Stimulated activated naive CD8-positive, alpha-beta T cell treated with anti-CD3 and anti-CD28 coated beads, Interleukin-15, Interleukin-2, amounts not matched to agents 100 ng/mL and 50 ng/mL, for 24 hours (primary cell): Measurements from ENCODE around the gene WNT9B.
"Not testable (repeated sequence)": the region's sequence is repeated elsewhere in the genome, so short reads cannot be mapped to it uniquely, and the experiment has no call there.

Experiments
- H3K27ac Mint-ChIP-seq: one replicate; pipeline ENCODE4 v1.8.0; 2021; ENCODE audit warnings: mild to moderate bottlenecking, mixed read lengths
- H3K27me3 Mint-ChIP-seq: one replicate; pipeline ENCODE4 v1.8.0; 2021; ENCODE audit warnings: mixed read lengths
- H3K36me3 Mint-ChIP-seq: one replicate; pipeline ENCODE4 v1.8.0; 2021; ENCODE audit warnings: low read depth, mixed read lengths
- H3K4me1 Mint-ChIP-seq: one replicate; pipeline ENCODE4 v1.8.0; 2021; ENCODE audit warnings: low read depth, mixed read lengths
- H3K4me3 Mint-ChIP-seq: one replicate; pipeline ENCODE4 v1.8.0; 2021; ENCODE audit warnings: mild to moderate bottlenecking, mixed read lengths
- H3K9me3 Mint-ChIP-seq: one replicate; pipeline ENCODE4 v1.8.0; 2021; ENCODE audit warnings: mixed read lengths

The WNT9B gene

DNA sequence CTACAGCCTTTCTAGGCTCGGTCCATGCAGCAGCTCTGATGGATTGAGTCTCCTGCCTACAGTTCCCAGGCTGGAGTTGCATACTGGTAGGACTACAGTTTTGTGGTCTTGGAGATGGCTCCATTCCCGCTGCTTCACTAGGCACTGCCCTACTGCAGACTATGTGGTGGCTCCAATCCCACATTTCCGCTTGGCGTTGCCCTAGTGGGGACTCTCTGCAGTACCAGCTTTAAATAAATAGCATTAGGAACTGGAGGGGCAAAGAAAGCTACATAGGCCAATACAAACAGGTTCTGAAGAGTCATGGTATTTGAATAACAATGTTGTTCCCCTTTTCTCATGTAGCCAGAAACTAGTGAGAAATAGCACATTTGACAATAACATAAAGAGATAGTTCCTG is 66.1 kb downstream of the WNT9B start:
- Mint-ChIP-seq H3K4me1 (peaks cover 5% of the 10 kb centered on the region), H3K27ac (no peak overlapping the region), H3K27me3 (no peaks in the 10 kb centered on the region), H3K4me3 (no peak overlapping the region), H3K36me3 (peaks cover 12% of the 10 kb centered on the region), H3K9me3 (no peaks in the 10 kb centered on the region)

DNA sequence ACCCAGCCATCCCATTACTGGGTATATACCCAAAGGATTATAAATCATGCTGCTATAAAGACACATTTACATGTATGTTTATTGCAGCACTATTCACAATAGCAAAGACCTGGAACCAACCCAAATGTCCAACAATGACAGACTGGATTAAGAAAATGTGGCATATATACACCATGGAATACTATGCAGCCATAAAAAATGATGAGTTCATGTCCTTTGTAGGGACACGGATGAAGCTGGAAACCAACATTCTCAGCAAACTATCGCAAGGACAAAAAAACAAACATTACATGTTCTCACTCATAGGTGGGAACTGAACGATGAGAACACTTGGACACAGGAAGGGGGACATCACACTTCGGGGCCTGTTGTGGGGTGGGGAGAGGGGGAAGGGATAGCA is 70.6 kb downstream of the WNT9B start:
- H3K9me3 Mint-ChIP-seq = not testable (repeated sequence)

DNA sequence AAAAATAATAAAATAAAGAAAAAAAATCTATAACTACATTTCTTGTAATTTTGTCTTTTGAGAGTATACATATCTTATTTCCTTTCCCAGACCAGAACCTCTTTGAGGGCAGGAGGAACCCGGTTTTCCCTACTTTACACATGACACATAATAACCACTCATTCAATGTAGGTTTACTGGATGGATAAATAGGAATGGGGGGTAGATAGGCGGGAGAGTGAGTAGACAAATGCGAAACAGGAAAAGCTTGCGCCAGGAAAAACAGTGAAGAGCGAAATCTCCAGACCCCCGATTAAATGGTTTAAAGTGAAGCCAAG is 71.1 kb downstream of the WNT9B start:
- Mint-ChIP-seq H3K27ac (peak overlapping the region; percentile 100), H3K9me3 (no peaks in the 10 kb centered on the region), H3K4me1 (peaks cover 42% of the 10 kb centered on the region), H3K27me3 (no peaks in the 10 kb centered on the region), H3K4me3 (peak overlapping the region; percentile 92), H3K36me3 (peaks cover 21% of the 10 kb centered on the region)

More for the DNA sequence above, 70.6 kb downstream of the WNT9B start:
- H3K27me3 Mint-ChIP-seq = not testable (repeated sequence)
- H3K4me3 Mint-ChIP-seq = peak overlapping the region; percentile 92
- peaks cover 20% of the 10 kb centered on the region for H3K36me3 Mint-ChIP-seq
- peak overlapping the region; percentile 66 for H3K27ac Mint-ChIP-seq
- peaks cover 37% of the 10 kb centered on the region for H3K4me1 Mint-ChIP-seq

DNA sequence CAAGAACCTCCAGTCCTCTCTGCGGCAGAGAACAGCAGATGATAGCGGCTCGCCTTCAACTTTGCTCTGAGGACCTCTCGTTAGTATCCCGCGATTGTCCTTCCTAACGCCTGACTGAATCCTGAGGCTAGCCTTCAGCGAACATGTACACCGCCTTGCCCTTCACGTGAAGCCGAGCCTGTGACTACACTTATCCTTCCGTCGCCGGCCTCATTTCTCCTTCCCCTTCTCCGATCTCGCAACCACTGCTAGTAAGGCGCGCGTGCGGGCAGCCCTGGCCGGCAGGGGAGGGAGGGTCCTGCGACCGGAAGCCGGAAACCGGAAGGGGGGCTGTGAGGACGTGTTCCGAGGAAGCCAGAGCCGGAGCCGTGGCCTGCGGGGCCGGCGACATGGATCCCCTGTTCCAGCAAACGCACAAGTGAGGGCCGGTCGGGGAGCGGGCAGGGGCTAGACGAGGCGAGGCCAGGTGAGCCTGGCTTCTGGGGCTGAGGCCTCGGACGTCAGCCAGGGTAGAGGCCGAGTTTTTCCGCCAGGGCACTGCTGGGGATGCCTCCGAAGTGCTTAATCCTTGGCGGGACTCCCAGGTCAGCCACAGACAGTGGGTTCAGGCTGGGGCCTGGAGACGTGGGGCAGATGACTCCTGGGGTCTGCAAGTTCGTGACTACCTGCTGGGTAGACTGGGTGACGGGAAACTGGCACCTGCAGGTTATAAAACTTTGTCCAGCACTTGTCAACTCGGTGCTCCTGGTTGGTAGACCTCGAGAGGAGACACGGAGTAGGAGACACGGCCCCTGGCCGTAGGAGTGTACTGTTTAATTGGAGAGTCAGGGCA is 71.6 kb downstream of the WNT9B start, which contains the start of gene GOSR2:
GOSR2 (plus strand) TSS at position 357 of the 832 bp plus-strand sequence; CDS start at position 390, 33 bp downstream.
- H3K27me3 Mint-ChIP-seq = no peaks in the 10 kb centered on the region
- H3K4me3 Mint-ChIP-seq = peak within 1 kb of the TSS; percentile 92
- H3K36me3 Mint-ChIP-seq = peaks cover 21% of the 10 kb centered on the region
- peaks cover 47% of the 10 kb centered on the region for H3K4me1 Mint-ChIP-seq
- no peaks in the 10 kb centered on the region for H3K9me3 Mint-ChIP-seq
- peak within 1 kb of the TSS; percentile 100 for H3K27ac Mint-ChIP-seq

DNA sequence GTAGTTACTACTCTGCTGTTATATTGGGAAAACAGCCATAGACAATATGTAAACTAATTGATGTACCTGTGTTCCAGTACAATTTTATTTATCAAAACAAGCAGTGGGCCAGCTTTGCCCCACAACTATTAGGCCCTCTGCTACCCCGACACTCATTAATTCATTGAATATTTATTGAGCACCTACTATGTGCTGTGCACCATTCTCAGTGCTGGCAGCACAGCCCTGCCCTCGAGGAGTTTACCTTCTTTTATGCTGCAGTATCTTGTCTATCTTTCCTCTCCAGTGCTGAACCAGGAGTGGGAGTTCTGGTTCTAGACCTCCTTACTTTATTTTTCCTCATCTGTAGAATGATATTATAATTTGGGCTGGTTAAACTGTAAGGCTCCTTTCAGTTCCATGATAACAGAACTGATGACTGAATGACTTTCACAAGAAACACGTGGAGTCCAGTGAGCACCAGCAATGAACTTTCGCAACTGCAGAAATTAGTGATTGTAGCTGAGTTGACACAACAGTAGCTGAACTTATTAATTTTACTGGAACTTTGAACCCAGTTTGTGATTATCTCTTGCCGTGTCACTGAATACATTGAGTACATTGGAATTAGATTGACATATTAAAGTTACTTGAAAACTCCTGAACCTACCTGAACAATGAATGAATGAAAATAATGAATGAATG is 73.9 kb downstream of the WNT9B start:
- H3K9me3 Mint-ChIP-seq = no peaks in the 10 kb centered on the region
- H3K27ac Mint-ChIP-seq = peak overlapping the region; percentile 52
- peaks cover 30% of the 10 kb centered on the region for H3K36me3 Mint-ChIP-seq
- peak overlapping the region; percentile 92 for H3K4me3 Mint-ChIP-seq
- peaks cover 60% of the 10 kb centered on the region for H3K4me1 Mint-ChIP-seq
- no peaks in the 10 kb centered on the region for H3K27me3 Mint-ChIP-seq

DNA sequence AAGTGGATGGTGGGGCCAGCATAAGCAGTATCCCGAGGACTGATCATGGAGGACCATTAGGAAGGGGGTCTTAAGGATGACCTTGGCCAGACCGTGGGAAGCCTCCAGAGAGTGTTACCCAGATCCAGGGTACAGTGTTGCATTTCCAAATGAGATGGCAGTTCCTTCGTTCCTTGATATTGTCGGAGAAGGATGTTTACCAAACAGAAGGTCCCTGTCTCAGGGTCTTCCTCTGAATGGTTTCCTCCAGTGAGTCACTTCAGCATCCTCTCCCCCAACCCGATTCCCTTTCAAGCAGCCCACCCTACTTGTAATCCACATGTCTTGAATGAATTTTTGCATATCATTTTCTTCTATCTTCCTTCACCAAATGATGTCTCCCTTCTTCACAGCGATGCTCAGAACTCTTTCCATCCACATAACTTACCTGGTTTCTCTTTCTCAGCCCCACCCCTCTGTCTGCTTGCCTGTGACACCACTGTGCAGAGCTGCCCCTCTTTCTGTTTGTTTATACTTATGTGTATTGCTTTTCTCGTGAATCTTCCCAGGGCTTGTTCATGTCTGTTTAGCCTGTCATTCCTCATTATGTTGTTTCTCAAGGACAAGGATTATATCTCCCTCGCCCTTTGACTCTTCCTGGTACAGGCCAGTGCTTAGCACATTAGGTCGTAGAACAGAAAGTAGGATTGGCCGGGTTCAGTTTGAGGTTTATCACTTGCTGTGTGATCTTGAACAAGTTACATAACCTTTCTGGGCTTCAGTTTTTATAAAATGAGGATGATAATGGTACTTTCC is 77.3 kb downstream of the WNT9B start:
- no peak overlapping the region for H3K27ac Mint-ChIP-seq
- peaks cover 55% of the 10 kb centered on the region for H3K4me1 Mint-ChIP-seq
- H3K27me3 Mint-ChIP-seq = no peaks in the 10 kb centered on the region
- peaks cover 61% of the 10 kb centered on the region for H3K36me3 Mint-ChIP-seq
- H3K9me3 Mint-ChIP-seq = no peaks in the 10 kb centered on the region
- no peak overlapping the region for H3K4me3 Mint-ChIP-seq

DNA sequence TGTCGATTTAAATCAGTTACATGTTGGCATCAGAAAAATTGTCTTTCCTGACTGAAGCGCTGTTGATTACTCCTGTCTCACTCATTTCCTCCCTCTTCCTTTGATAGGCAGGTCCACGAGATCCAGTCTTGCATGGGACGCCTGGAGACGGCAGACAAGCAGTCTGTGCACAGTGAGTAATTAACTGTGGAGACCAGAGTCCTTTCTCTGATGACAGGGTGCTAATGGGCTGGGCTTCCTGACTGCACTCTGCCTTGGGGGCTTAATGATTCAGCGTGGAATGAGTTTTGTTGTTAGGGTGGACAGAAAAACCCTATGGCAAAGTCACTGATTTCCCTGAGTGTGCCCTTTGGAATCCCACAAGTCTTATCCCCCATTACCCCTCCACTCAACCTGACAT is 78.0 kb downstream of the WNT9B start:
- H3K36me3 Mint-ChIP-seq = peaks cover 69% of the 10 kb centered on the region
- no peak overlapping the region for H3K27ac Mint-ChIP-seq

DNA sequence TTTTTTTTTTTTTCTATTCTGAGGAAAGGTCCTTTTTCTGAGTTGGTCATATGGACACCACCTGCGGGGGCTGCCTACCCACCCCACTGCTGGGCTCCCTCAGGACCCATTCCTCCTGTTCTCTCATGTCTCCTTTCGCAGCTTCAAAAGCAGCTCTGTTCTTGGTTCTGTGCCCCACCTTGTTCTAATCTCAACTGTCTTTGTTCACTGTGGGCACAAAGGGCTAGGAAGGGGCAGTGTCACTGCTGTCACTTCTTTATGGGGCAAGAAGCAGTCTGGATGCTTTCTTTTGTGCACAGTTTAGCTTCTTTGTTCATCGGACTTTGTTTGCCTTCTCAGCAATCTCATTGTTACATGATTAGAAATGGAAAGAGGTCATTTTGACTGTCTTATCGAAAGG is 78.7 kb downstream of the WNT9B start:
- H3K36me3 Mint-ChIP-seq = peaks cover 75% of the 10 kb centered on the region
- no peaks in the 10 kb centered on the region for H3K27me3 Mint-ChIP-seq
- H3K27ac Mint-ChIP-seq = no peak overlapping the region
- H3K4me3 Mint-ChIP-seq = no peak overlapping the region
- H3K9me3 Mint-ChIP-seq = no peaks in the 10 kb centered on the region
- peaks cover 42% of the 10 kb centered on the region for H3K4me1 Mint-ChIP-seq

More for the DNA sequence above, 78.0 kb downstream of the WNT9B start:
- H3K4me1 Mint-ChIP-seq = peaks cover 49% of the 10 kb centered on the region
- H3K27me3 Mint-ChIP-seq = no peaks in the 10 kb centered on the region
- no peaks in the 10 kb centered on the region for H3K9me3 Mint-ChIP-seq
- no peak overlapping the region for H3K4me3 Mint-ChIP-seq

DNA sequence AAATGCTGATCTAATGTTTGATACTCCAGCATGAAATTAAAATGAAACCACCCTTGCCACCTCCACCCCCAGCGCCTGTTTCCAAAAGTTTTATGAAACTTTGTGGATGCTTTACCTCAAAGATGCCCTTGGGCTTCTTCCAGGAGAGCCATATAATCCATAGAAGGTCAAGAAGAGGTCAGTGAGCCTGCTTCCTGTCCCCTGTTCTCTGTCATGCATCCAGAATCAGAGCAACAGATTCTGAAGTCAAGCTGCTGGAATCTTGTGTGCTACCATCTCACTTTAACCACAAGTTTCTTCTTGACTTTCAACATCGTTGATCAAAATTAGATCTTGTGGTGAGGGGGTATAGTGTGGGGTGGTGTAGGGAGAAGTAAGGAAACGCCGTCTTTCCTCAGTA is 80.2 kb downstream of the WNT9B start:
- Mint-ChIP-seq H3K4me1 (peaks cover 27% of the 10 kb centered on the region), H3K9me3 (no peaks in the 10 kb centered on the region), H3K4me3 (no peak overlapping the region), H3K27me3 (no peaks in the 10 kb centered on the region), H3K27ac (no peak overlapping the region), H3K36me3 (peaks cover 73% of the 10 kb centered on the region)

DNA sequence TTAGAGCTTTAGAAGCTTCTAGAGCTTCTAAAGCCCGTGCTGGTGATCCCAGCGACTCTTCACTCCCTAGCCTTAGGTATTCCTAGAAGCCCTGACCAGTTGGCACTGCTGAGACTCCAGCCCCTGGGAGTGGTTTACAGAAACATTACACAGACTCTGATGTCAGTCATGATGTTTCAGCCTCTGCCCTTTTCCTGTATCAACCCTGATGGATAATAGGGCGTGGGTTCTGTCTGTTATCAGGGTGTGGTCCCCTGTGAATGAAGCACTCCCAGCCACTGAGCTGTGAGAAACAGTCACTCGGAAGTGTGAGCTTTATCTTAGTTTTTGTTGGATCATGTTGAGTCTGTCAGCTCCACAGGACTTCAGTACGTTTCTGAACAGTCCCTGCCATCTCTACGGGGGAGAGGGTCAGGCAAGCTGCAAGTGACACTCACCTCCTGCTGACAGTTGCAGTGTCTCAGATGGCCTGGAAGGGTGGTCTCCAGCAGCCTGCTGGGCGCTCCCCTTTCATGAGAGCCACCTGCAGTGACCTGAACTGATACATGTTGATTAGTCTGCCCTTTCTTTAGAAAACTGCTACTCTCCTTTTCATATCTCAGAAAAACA is 84.4 kb downstream of the WNT9B start:
- no peaks in the 10 kb centered on the region for H3K9me3 Mint-ChIP-seq
- no peaks in the 10 kb centered on the region for H3K4me1 Mint-ChIP-seq
- H3K36me3 Mint-ChIP-seq = peaks cover 86% of the 10 kb centered on the region
- no peak overlapping the region for H3K4me3 Mint-ChIP-seq
- H3K27ac Mint-ChIP-seq = no peak overlapping the region
- no peaks in the 10 kb centered on the region for H3K27me3 Mint-ChIP-seq
